Adrenal gland (tissue), 5 donors: ENCODE measurements around the gene CYSTM1.

ENCODE experiments used
- CTCF ChIP-seq, 6 experiments: fragments of 450-650 bp in 4 of 6; fragments of 200-600 bp in 2 of 6; sonication (generic) in 1 of 6; IDR thresholded peaks; 1 replicate in 5 of 6; 2 replicates in 1 of 6; pipeline versions ENCODE4 v1.5.1 to v1.8.0; 2016 to 2021; ENCODE audit warnings: antibody characterized with exemption in 6 of 6, mild to moderate bottlenecking in 2 of 6, moderate library complexity in 1 of 6
- POLR2A ChIP-seq, 2 donors: fragments of 450-650 bp; IDR thresholded peaks; one replicate each; pipeline ENCODE4 v1.6.1; 2017; ENCODE audit warnings: antibody characterized with exemption in 2 of 2, mild to moderate bottlenecking in 2 of 2, moderate library complexity in 1 of 2
- donor health status: DM: no; HTN: no; CAD: no.

DNA sequence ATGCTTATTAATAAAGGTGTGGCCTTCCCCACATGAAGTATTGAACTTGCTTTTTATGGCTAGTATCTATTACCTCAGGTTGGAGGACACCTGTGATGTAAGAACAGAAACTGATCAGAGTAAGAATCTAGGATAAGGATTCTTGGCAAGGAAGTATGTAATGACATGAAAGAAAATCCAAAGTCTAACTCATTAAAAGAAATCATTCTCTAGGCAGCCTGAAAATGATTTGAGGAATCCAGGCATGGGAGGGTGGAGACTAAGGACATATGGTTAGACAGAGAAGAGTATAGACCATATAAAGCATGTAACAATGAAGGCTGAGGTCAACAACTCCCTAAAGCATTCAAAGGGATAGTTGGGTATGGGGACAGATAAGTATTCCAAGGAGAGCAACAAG lies 95.0 kb downstream of the CYSTM1 start:
- TF ChIP-seq CTCF (IDR thresholded peaks at IDR 0.05) (no peak), POLR2A (IDR thresholded peaks at IDR 0.05) (no peak)
